GM06990 (cell line): ENCODE data around the gene NEK8.

ENCODE experiments used
- DNase-seq: peaks from one replicate; pipeline ENCODE4 v3.0.0-alpha.2; 2011; ENCODE audit not compliant: insufficient read length; ENCODE audit errors: extremely low read depth
- H3K27me3 ChIP-seq: replicated peaks from 2 replicates; pipeline ENCODE4 v1.6.0; 2011; ENCODE audit warnings: low read length; ENCODE audit not compliant: control insufficient read depth, insufficient read depth
- H3K36me3 ChIP-seq: 2 replicates; pipeline ENCODE4 v1.5.1; 2011; ENCODE audit warnings: low read length; ENCODE audit not compliant: control insufficient read depth, insufficient read depth
- H3K4me3 ChIP-seq: replicated peaks from 2 replicates; pipeline ENCODE4 v1.5.1; 2011; ENCODE audit warnings: low read depth, mild to moderate bottlenecking, control low read depth, low read length
- TF ChIP-seq, protein P1 (sequence below): IDR thresholded peaks from 2 replicates; pipeline ENCODE4 v1.5.1; 2011; ENCODE audit warnings: low read length, control low read depth, mild to moderate bottlenecking, inconsistent platforms; ENCODE audit not compliant: insufficient read depth, poor library complexity, severe bottlenecking

NEK8 gene

DNA sequence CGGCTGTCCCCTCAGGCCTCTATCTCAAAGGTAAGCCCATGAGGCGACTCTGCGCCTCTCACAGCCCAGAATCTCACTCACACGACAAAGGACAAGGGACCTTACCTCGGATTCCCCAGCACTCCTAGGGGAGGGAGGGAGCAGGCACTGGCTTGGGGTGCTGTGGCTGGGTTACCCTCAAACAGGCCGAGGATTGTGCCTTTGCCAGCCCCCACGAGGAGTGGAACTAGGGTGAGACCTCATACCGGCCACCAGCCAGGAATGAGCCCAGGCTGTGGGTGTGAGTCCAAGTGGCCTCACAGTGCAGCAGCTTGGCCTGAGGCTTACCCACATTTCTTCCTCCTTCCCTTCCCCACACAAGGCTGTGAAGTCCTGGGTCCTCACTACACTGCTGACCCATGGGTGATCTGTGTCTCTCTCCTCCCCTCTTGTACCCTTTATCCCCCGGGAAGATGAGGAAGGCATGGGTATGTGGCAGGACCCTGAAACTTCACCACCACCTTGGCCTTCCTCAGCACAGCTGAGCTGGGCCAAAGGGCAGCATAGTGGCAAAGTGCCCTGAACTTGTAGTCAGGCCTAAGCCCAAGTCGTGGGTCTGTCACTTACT lies 22.8 kb upstream of the NEK8 start:
- Histone ChIP-seq H3K36me3 (peaks cover 35% of the 10 kb centered on the region), H3K4me3 (no peak overlapping the region), H3K27me3 (no peaks in the 10 kb centered on the region)
- no peak for DNase-seq
- TF ChIP-seq, protein P1, sequence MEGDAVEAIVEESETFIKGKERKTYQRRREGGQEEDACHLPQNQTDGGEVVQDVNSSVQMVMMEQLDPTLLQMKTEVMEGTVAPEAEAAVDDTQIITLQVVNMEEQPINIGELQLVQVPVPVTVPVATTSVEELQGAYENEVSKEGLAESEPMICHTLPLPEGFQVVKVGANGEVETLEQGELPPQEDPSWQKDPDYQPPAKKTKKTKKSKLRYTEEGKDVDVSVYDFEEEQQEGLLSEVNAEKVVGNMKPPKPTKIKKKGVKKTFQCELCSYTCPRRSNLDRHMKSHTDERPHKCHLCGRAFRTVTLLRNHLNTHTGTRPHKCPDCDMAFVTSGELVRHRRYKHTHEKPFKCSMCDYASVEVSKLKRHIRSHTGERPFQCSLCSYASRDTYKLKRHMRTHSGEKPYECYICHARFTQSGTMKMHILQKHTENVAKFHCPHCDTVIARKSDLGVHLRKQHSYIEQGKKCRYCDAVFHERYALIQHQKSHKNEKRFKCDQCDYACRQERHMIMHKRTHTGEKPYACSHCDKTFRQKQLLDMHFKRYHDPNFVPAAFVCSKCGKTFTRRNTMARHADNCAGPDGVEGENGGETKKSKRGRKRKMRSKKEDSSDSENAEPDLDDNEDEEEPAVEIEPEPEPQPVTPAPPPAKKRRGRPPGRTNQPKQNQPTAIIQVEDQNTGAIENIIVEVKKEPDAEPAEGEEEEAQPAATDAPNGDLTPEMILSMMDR = no peak

DNA sequence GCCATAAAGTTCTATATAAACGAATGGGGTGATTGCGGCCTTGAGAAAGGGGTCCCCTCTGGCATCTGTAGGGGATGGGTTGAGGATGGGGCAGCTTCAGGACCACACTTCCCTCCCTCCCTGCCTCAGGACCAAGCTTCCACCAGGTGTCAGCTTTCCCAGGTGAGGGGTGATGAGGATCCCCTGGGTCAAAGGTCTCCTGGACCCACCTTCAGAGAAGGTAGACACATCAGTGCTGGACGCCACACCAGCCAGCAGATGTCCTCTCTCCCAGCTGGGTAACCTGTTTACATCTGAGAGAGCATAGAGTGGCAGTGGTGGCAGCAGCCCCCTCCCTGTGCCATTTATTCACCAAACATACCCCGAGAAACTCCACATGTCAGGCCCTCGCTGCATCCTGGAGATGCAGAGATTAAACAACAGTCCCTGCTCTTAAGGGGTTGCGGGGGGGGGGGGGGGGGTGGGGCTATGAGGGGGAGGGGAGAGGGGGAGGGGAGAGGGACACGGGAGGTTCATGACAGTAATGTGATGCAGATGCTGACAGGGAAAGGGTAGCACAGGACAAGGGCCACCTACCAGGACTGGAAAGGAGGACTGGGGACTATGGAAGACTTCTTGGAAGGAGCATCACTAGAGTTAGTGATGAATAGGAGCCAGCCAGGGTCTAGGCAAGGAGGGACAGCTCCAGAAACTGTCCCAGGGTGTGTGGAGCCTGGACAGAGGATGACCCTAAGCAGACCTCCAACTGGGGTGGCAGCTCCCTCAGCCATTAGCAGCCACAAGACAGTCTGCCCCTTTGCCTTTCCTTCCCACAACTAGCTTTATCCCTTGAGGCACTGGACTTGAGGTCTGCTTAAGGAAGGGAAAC lies 21.9 kb upstream of the NEK8 start:
- peaks cover 26% of the 10 kb centered on the region for H3K36me3 ChIP-seq
- DNase-seq = no peak
- no peak overlapping the region for H3K4me3 ChIP-seq
- no peaks in the 10 kb centered on the region for H3K27me3 ChIP-seq
- TF ChIP-seq, protein P1 = no peak

DNA sequence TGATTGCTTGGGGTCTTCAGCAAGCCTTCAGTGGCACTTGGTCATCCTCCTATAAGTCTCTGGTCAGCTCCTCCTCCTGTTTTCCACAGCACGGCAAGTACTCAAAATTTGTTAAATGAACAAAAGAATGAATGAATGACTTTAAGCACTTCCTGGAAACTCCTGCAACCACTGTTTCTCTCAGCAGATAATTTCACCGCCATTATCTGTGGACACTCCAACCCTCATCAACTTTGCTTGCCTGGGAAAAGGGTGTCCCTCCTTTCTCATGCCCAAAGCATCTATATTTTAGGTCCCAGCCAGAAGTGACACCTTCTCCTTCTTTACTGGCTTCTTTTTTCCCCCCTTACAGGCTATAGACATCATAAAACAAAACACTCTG lies 21.3 kb upstream of the NEK8 start:
- Histone ChIP-seq H3K36me3 (peaks cover 22% of the 10 kb centered on the region), H3K27me3 (no peaks in the 10 kb centered on the region), H3K4me3 (no peak overlapping the region)
- no peak for DNase-seq
- TF ChIP-seq, protein P1 = no peak

DNA sequence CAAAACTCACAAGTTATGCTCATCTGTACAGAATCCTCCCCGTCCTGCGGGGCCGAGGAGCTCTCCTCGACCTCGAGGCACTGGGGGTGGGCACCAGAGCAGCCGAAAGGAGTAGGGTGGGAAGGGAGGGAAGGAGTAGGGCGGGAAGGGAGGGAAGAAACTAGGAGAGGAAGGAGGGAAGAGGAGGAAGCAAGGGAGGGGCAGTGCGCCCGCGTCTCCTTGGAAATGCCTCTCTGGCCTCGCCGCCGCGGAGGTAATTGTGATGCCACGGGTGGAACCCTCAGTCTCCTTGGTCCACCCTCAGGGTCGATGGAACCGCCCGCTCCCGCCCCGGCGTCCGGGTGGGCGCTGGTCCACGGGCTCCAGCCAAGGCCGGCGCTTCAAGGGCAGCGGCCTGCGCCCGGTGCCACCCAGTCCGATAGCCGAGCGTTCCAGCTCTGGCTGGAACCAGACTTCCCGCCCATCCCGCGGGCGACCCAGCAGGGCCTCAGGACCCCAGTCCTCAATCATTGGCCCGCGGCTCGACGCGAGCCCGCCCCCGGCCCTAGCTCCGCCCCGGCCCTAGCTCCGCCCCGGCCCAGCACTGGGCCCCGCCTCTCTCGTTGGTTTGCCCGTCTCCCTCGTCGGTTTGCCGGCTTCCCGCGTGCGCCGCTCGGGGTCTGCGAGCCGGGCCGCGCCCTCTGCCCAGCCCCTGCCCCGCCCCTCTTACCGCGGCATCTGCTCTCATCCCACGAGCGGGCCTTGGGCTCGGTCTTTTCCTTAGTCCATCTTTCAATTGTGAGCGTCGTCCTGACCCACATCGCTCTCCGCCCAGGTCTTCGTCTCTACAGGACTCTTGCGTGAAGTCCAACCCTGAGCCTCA lies 17.5 kb upstream of the NEK8 start:
- TF ChIP-seq, protein P1 = no peak
- peaks cover 4% of the 10 kb centered on the region for H3K36me3 ChIP-seq
- peak; percentile 90 for DNase-seq
- no peaks in the 10 kb centered on the region for H3K27me3 ChIP-seq
- H3K4me3 ChIP-seq = peak overlapping the region; percentile 73

DNA sequence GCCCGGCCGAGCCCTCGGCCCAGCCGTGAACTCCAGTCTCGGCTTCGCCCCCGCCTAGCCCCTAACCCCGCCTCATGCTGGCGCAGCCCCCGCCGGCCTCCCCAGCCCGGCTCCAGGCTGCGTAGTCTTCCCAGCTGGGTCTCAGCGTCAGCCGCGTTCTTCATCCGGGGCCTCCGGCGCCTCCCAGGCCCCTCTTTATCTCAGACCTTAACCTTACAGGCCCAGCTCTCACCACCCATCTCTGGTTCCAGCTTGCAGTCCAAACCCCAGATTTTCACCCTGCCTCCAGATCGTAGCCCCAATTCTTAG lies 16.9 kb upstream of the NEK8 start, which contains the start of gene PROCA1:
PROCA1 (minus strand) TSS at position 166 of the 309 bp plus-strand sequence. CDS start 228 bp downstream, outside the sequence.
- no peaks in the 10 kb centered on the region for H3K27me3 ChIP-seq
- peak within 1 kb of the TSS; percentile 73 for H3K4me3 ChIP-seq
- TF ChIP-seq, protein P1 = no peak
- DNase-seq = no peak
- H3K36me3 ChIP-seq = no peaks in the 10 kb centered on the region
